Peyer's patch (tissue), 4 donors: ENCODE measurements around the gene PPP1R26. TPM values are rescaled to one million over a fixed set of nuclear protein-coding genes. Genes with fewer than 3 reads are reported as not detected.
"Not testable (repeated sequence)": the region's sequence is repeated elsewhere in the genome, so short reads cannot be mapped to it uniquely, and the experiment has no call there.

ENCODE experiments used
- DNase-seq, 3 donors: peaks; one replicate each; pipeline ENCODE4 v3.0.0-alpha.2; 2017 to 2019
- H3K27ac ChIP-seq, 4 donors: fragments of 200-600 bp; sonication (generic); one replicate each; pipeline ENCODE4 v1.5.1; 2016 to 2019
- H3K27me3 ChIP-seq, 2 donors: fragments of 200-600 bp; sonication (generic); one replicate each; pipeline ENCODE4 v1.5.1; 2019
- H3K36me3 ChIP-seq, 3 donors: fragments of 200-600 bp; sonication (generic); one replicate each; pipeline ENCODE4 v1.5.1; 2016 to 2019
- H3K4me1 ChIP-seq, 4 donors: fragments of 200-600 bp; sonication (generic); one replicate each; pipeline ENCODE4 v1.5.1; 2016 to 2019
- H3K4me3 ChIP-seq, 4 donors: fragments of 200-600 bp; sonication (generic); 1 replicate in 3 of 4; 2 replicates in 1 of 4; pipeline ENCODE4 v1.5.1; 2016 to 2019; ENCODE audit warnings: mild to moderate bottlenecking in 1 of 4
- H3K9me3 ChIP-seq, 4 donors: fragments of 200-600 bp; sonication (generic); one replicate each; pipeline ENCODE4 v1.5.1; 2016 to 2019; ENCODE audit warnings: mild to moderate bottlenecking in 1 of 4
- CTCF ChIP-seq, 6 experiments: fragments of 450-650 bp in 4 of 6; fragments of 200-600 bp in 2 of 6; sonication (generic) in 1 of 6; IDR thresholded peaks; one replicate each; pipeline ENCODE4 v1.5.1; 2017 to 2019; ENCODE audit warnings: antibody characterized with exemption in 6 of 6, mild to moderate bottlenecking in 3 of 6, moderate library complexity in 1 of 6
- POLR2A ChIP-seq, 2 donors: fragments of 450-650 bp; IDR thresholded peaks; one replicate each; pipeline ENCODE4 v1.5.1; 2017; ENCODE audit warnings: antibody characterized with exemption in 2 of 2, mild to moderate bottlenecking in 2 of 2, moderate library complexity in 2 of 2
- total RNA-seq, 4 donors: library from RNA; depleted of rRNA; stranded (reverse); fragments of >200 nt; gene quantifications; one replicate each; pipeline ENCODE4 v1.1.0, GENCODE V29; 2016

Gene PPP1R26
- total RNA-seq, 4 donors from 2014 or later, result 12.4 to 34.0 (median 18.7) TPM

- H3K36me3 ChIP-seq, result no peaks in the 10 kb centered on the region
- H3K27ac ChIP-seq, result no peak overlapping the region
- H3K4me3 ChIP-seq, result no peak overlapping the region
- TF ChIP-seq POLR2A (IDR thresholded peaks at IDR 0.05) (no peak), CTCF (IDR thresholded peaks at IDR 0.05) (no peak)
- H3K4me1 ChIP-seq, result no peaks in the 10 kb centered on the region
- no peaks in the 10 kb centered on the region for H3K27me3 ChIP-seq
- no peak for DNase-seq
- peaks cover 0 to 6% (median 0%) of the 10 kb centered on the region in 4 donors for H3K9me3 ChIP-seq
These were observed 39.0 kb upstream of the PPP1R26 start for GRCh38 chr9:135440620-135441019.

GRCh38 chr9:135441105-135442071, 38.2 kb upstream of the PPP1R26 start:
- H3K27me3 ChIP-seq, H3K9me3 ChIP-seq, H3K4me3 ChIP-seq, H3K4me1 ChIP-seq, DNase-seq, H3K27ac ChIP-seq, H3K36me3 ChIP-seq: not testable (repeated sequence)

- Histone ChIP-seq H3K27me3 (no peaks in the 10 kb centered on the region), H3K27ac (no peak overlapping the region), H3K9me3 (peaks cover 0 to under 1% (median 0%) of the 10 kb centered on the region in 4 donors), H3K4me3 (no peak overlapping the region), H3K36me3 (no peaks in the 10 kb centered on the region), H3K4me1 (no peaks in the 10 kb centered on the region)
- TF ChIP-seq POLR2A (IDR thresholded peaks at IDR 0.05) (no peak), CTCF (IDR thresholded peaks at IDR 0.05) (no peak)
- DNase-seq, result no peak
These were observed 37.5 kb upstream of the PPP1R26 start for GRCh38 chr9:135442075-135442474.

GRCh38 chr9:135443797-135444425, 35.7 kb upstream of the PPP1R26 start:
- no peak for TF ChIP-seq CTCF (IDR thresholded peaks at IDR 0.05)
- no peak for TF ChIP-seq POLR2A (IDR thresholded peaks at IDR 0.05)
- no peaks in the 10 kb centered on the region for H3K27me3 ChIP-seq
- no peak overlapping the region for H3K4me3 ChIP-seq
- DNase-seq, result no peak
- H3K27ac ChIP-seq, result no peak overlapping the region
- H3K9me3 ChIP-seq, result no peaks in the 10 kb centered on the region
- H3K36me3 ChIP-seq, result no peaks in the 10 kb centered on the region
- no peaks in the 10 kb centered on the region for H3K4me1 ChIP-seq

- Histone ChIP-seq H3K4me1 (no peaks in the 10 kb centered on the region), H3K27me3 (no peaks in the 10 kb centered on the region), H3K4me3 (no peak overlapping the region), H3K27ac (no peak overlapping the region), H3K9me3 (no peaks in the 10 kb centered on the region), H3K36me3 (no peaks in the 10 kb centered on the region)
- TF ChIP-seq POLR2A (IDR thresholded peaks at IDR 0.05), result no peak
- no peak for TF ChIP-seq CTCF (IDR thresholded peaks at IDR 0.05)
- no peak for DNase-seq
These were observed 32.5 kb upstream of the PPP1R26 start for GRCh38 chr9:135447126-135447525.

GRCh38 chr9:135448663-135449100, 30.9 kb upstream of the PPP1R26 start:
- no peak overlapping the region for H3K4me3 ChIP-seq
- no peaks in the 10 kb centered on the region for H3K9me3 ChIP-seq
- DNase-seq, result no peak
- no peaks in the 10 kb centered on the region for H3K36me3 ChIP-seq
- TF ChIP-seq POLR2A (IDR thresholded peaks at IDR 0.05) (no peak), CTCF (IDR thresholded peaks at IDR 0.05) (no peak)
- no peaks in the 10 kb centered on the region for H3K4me1 ChIP-seq
- H3K27me3 ChIP-seq, result no peaks in the 10 kb centered on the region
- H3K27ac ChIP-seq, result no peak overlapping the region

GRCh38 chr9:135449532-135449931, 30.1 kb upstream of the PPP1R26 start:
- H3K9me3 ChIP-seq, H3K27me3 ChIP-seq, H3K4me1 ChIP-seq, H3K27ac ChIP-seq, H3K36me3 ChIP-seq, DNase-seq, H3K4me3 ChIP-seq: not testable (repeated sequence)
